ENCODE measurements around the gene NUDT9.
"Not testable (repeated sequence)": the region's sequence is repeated elsewhere in the genome, so short reads cannot be mapped to it uniquely, and the experiment has no call there.

Gene NUDT9

GRCh38 chr4:87465739-87466366, 43.5 kb downstream of the NUDT9 start:
- peak; percentile 100 for FAIRE-seq

- FAIRE-seq = no peak
Observed at GRCh38 chr4:87469390-87469789, 47.0 kb downstream of the NUDT9 start.

DNA sequence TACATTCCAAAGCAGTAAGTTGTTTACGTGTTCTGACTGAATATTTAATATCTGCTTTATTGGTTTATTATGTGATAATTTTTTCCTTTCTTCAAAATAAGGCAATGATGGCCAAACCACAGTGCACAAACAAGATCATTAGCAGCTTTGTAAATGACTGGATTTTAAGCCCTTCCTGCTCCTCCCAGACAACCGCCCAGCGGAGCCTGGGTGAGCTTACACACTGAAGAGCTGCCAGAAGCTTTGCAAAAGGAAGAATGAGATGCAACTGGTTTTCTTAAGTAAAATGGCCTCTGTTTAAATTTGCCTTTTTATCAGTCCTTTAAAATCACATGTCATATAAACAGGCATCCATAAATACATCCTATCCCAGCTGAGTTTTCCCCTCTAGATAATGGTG, 54.6 kb downstream of the NUDT9 start:
- no peak for FAIRE-seq

- no peak for FAIRE-seq
Observed at GRCh38 chr4:87478732-87479250, 56.4 kb downstream of the NUDT9 start.

DNA sequence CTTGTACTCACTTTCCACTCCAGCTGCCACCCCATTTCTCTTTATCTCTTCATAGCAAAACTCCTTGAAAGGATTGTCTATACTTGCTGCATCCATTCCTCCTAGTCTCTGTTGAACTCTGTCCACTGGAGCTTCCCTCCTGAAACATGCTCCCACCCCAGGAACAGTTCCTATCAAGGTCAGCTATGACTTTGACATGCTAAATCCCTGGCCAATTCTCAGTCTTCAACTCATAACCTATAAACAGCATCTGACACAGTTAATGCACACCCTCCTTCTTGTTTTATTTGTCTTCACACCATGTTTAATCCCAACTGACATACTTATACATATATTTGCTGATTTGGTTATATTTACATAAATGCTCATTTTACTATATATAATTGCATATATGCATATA, 59.0 kb downstream of the NUDT9 start:
- no peak for FAIRE-seq

DNA sequence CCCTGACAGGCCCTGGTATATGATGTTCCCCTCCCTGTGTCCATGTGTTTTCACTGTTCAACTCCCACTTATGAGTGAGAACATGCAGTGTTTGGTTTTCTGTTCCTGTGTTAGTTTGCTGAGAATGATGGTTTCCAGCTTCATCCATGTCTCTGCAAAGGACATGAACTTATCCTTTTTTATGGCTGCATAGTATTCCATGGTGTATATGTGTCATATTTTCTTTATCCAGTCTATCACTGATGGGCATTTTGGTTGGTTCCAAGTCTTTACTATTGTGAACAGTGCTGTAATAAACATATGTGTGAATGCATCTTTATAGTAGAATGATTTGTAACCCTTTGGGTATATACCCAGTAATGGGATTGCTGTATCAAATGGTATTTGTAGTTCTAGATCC, 60.9 kb downstream of the NUDT9 start:
- FAIRE-seq = not testable (repeated sequence)

DNA sequence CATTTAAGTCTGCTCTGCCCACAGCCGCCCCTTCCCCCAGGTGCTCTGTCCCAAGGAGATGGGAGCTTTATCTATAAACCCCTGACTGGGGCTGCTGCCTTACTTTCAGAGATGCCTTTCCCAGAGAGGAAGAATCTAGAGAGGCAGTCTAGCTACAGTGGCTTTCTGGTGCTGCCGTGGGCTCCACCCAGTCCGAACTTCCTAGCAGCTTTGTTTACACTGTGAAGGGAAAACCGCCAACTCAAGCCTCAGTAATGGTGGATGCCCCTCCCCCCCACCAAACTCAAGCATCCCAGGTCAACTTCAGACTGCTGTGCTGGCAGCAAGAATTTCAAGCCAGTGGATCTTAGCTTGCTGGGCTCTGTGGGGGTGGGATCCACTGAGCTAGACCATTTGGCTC, 66.3 kb downstream of the NUDT9 start:
- not testable (repeated sequence) for FAIRE-seq

- no peak for FAIRE-seq
Observed at GRCh38 chr4:87489678-87490077, 67.3 kb downstream of the NUDT9 start.

DNA sequence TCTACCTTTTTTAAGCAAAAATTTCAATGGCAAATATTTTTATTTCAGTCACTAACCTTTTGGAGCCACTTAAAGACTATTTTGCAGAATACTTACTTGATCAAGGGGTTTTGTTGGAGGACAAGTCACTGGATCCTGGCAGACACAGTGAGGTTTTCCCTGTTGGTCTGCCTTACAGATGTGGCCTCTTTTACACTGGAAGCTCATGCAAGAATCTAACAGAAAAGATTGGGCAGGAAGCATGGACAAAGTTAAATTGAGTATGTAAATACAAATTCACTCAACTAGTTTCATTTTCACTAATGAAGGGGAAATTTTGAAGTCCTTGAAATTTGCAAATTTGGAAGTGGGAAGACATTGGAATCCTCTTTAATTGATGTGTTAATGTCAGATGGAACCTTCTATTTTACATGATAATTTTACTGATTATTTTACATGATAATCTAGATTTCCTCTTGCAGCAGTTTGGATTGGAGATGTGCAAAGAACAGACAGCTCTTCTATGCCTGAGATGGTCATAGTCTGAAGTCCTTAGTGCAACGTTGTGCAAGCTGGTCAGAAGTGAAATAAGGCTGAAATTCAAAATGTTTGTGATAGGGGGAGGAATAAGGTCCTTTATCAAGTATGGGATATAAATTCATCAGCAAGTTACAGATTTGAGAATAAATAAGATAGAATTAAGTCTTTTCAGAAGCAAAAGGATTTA, 68.4 kb downstream of the NUDT9 start:
- FAIRE-seq = no peak

DNA sequence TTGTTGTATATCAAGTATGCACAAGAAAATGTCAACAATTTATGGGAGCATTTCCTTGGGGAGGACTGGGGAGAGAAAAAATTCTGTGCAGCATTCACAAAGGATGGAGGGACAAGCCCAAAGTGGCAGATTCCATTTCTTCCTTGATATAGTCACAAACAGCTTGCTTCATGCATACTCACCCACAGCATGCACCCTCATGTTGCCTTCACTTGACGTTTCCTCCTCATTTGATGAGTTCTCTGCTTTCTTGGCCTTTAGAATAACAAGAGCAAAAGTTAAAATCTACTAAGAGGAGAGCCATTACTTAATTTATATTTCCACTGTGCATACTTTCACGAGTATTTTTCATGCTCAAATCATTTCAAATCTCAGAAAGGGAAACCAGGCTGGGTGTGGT, 69.1 kb downstream of the NUDT9 start:
- FAIRE-seq = no peak

DNA sequence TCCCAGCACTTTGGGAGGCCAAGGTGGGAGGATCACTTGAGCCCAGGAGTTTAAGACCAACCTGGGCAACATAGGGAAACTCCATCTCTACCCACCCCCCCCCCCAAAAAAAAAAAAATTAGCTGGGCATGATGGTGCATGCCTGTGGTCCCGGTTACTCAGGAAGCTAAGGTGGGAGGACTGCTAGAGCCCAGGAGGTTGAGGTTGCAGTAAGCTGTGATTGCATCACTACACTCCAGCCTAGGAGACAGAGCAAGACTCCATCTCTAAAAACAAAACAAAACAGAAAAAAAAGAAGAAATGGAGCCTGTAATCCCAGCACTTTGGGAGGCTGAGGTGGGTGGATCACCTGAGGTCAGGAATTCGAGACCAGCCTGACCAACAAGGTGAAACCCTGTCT, 69.5 kb downstream of the NUDT9 start:
- FAIRE-seq = not testable (repeated sequence)

DNA sequence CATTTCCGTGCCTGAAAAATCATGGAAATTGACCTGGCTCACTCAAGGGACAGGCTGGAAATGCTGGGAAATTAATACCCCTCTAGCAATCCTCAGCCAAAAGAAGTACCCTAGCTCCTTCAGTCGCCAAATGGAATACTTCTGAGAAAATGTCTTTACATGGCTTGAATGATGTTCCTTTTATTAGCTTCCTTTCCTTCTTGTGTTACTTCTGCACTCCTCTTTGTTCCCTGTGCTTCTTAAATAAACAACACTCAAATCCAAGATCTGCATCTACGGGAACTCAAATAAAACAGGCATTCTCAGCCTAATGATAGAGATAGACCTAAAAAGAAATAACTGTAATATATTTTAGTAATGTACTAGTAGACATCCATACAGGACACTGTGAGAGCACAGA, 70.7 kb downstream of the NUDT9 start:
- no peak for FAIRE-seq

DNA sequence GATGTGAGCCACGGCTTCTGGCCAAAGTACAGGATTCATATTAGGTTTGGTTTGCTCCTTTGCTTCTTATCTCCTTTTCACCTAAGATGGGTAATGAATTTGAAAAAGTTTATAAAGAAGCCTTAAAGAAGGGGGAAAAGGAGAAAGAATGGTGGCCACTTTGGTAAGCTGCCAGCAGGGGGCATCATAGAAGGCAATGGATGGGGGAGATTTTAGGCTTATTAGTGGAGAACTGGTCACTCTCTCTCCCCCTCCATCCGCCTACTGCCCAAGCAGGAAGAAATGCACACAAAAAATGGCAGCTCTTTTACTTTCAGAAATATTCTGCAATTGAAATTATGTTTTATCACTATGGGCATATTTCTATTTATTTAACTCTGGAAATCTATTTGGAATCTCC, 74.8 kb downstream of the NUDT9 start:
- FAIRE-seq = no peak

DNA sequence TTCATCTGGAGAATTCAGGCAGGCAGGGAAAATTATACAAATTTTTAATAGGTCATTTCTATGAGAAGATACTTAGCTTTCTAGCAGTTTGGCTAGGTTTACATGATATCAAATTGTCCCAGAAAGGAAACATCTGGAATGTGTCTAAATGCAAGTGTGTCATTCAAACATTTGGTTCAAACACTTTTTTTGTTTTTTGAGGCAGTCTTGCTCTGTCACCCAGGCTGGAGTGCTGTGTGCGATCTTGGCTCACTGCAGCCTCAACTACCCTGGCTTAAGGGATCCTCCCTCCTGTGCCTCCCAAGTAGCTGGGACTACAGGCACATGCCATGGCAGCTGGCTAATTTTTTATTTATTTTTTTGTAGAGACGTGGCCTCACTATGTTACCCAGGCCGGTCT, 75.2 kb downstream of the NUDT9 start:
- no peak for FAIRE-seq

DNA sequence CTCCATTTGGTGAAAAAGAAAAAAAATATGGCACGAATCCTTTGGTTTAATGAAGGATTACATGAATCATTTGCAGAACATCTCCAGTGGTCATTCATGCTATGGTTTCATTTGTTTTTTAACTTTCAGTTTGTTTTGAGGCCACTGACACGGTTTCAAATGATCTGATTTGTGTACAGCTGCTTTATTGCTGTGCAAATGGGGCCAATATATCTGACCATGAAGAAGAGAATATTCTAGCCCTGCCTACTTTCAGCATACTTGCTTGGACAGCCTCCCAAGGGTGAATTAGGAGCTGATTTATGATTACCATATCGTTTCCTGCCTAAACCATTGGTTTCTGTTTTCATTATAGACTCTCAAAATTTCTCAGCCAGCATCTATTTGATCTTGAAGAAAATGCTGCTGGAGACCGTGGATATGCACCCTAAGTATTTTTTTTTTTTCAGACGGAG, 76.1 kb downstream of the NUDT9 start:
- no peak for FAIRE-seq

DNA sequence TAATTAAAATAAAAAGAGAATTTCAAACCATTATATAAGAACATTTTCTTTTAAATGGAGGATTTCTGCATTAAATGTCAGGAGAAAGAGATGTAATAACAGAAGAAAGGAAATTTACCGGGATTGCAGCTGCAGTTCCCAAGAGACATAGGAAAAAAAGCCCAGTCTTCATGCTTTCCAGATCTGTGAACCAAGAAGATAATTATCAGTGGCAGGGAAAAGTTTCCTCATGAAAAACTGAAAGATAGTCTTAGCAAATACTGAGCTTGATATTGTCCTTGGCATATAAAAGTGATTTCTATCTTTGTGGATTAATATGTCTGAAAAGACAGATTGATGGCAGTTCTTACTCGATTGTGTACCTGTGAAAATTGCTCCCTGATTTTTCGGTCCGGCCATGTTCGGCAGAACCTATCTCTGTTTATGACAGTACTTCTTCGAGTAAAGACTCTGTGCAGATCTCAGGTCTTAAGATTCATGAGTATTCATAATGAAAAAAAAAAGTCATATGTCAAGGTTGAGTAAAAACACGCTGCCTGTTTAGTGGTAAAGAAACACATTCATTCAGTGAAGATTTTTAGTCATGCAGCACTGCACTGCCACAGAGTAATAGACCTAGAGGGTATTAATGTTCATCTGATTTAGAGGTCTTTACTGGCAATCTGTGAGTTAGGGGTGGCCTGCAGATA, 77.2 kb downstream of the NUDT9 start:
- FAIRE-seq = no peak

DNA sequence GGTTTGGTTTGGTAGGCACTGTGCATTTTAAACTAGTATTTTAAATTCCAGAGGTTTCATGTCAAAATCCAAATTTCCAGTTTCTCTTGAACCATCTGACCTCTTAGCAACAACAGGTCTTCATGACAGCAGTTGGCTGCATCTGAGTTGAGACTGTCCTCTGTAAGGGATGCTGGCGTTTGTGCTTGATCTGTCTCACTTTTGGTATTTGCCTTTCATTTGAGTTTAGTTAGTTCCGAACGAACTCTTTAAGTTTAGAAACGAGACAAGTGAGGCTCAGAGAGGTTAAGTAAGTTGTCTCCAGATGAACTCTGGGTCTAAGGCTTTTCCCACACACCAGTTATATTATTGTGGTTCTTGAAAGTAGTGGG, 77.7 kb downstream of the NUDT9 start:
- FAIRE-seq = no peak

- peak; percentile 98 for FAIRE-seq
Observed at GRCh38 chr4:87502580-87503238, 80.3 kb downstream of the NUDT9 start.

DNA sequence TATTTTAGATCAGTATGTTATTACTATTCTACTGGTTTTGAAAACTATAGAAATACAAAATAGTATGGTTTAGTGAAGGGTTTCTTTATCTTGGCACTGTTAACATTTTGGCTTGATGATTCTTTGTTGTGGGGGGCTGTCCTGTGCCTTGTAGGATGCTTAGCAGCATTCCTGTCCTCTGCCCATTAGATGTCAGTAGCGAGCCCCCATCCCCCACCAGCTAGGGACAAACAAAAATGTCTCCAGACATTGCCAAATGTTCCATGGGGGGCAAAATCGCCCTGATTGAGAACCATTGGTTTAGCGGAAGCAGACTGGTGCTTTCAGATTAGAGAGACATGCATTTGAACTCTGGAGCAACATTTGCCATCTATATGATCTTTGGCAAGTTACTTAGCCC, 83.5 kb downstream of the NUDT9 start:
- no peak for FAIRE-seq

DNA sequence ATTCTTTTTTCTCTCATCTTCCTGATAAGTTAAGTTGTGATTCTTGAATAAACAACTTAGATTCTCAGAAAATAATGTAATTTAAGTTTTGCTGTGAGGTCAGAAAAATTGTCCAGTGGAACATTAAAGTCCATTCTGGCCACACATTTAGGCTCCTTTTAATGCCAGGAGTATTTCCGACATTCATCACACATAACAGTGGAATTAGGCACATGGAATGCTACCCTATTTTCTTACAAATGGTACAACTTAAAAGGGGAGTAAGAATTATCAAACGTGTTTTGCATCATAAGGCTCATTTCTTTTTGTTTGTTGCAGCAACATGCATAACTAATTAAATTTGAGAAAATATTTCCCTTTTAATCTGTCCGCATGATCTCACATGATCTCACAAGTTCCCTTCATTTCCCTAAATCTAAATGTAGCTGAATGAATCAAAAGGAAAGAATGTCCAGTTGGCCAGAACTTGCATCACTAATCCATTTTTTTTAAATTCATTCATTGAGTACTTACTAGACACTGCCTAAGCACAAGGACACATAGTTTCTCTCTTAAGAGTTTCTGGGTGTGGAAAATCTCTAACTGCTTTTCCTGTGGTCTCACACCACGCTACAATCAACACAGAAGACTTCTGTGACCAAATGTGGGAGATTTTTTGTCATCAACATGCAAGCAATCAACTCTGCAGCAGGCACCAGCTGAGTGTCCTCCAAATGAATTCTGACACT, 84.8 kb downstream of the NUDT9 start:
- no peak for FAIRE-seq
